ENCODE results near the gene GPR161.
"Not testable (repeated sequence)": the region's sequence is repeated elsewhere in the genome, so short reads cannot be mapped to it uniquely, and the experiment has no call there.

The GPR161 gene

DNA sequence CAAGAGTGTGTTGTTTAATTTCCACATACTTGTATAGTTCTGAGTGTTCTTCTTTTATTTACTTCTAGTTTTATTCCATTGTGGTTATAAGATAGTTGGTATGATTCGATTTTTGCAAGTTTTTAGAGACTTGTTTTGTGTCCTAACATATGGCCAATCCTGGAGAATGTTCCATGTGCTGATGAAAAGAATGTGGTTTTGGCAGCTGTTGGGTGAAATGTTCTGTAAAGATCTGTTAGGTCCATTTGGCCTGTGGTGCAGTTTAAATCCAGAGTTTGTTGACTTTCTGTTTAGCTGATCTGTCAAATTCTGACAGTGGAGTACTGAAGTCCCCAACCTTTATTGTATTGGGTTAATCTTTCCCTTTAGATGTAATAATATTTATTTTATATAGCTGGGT is 22.5 kb upstream of the GPR161 start:
- Mint-ChIP-seq H3K4me1 (no peaks in the 10 kb centered on the region), H3K4me3 (no peak overlapping the region), H3K27ac (no peak overlapping the region), H3K36me3 (peaks cover 17% of the 10 kb centered on the region), H3K9me3 (peaks cover 32% of the 10 kb centered on the region), H3K27me3 (peaks cover 25% of the 10 kb centered on the region)

- Mint-ChIP-seq H3K4me1 (no peaks in the 10 kb centered on the region), H3K27ac (no peak overlapping the region), H3K36me3 (peaks cover 17% of the 10 kb centered on the region), H3K9me3 (peaks cover 32% of the 10 kb centered on the region), H3K27me3 (peaks cover 21% of the 10 kb centered on the region), H3K4me3 (no peak overlapping the region)
Observed at GRCh38 chr1:168157638-168158037, 20.9 kb upstream of the GPR161 start.

- H3K9me3 Mint-ChIP-seq, result peaks cover 30% of the 10 kb centered on the region
- peaks cover 21% of the 10 kb centered on the region for H3K27me3 Mint-ChIP-seq
- H3K27ac Mint-ChIP-seq, result no peak overlapping the region
- peaks cover 17% of the 10 kb centered on the region for H3K36me3 Mint-ChIP-seq
- no peak overlapping the region for H3K4me3 Mint-ChIP-seq
- H3K4me1 Mint-ChIP-seq, result no peaks in the 10 kb centered on the region
Observed at GRCh38 chr1:168155910-168156309, 19.2 kb upstream of the GPR161 start.

- H3K4me1 Mint-ChIP-seq, H3K36me3 Mint-ChIP-seq, H3K4me3 Mint-ChIP-seq, H3K27ac Mint-ChIP-seq: not testable (repeated sequence)
- Mint-ChIP-seq H3K9me3 (peaks cover 18% of the 10 kb centered on the region), H3K27me3 (peaks cover 11% of the 10 kb centered on the region)
Observed at GRCh38 chr1:168154707-168155106, 18.0 kb upstream of the GPR161 start.

- Mint-ChIP-seq H3K36me3 (no peaks in the 10 kb centered on the region), H3K27ac (no peak overlapping the region), H3K4me1 (peaks cover 9% of the 10 kb centered on the region), H3K27me3 (peaks cover 1% of the 10 kb centered on the region), H3K9me3 (no peaks in the 10 kb centered on the region), H3K4me3 (no peak overlapping the region)
Observed at GRCh38 chr1:168151935-168152334, 15.2 kb upstream of the GPR161 start.

DNA sequence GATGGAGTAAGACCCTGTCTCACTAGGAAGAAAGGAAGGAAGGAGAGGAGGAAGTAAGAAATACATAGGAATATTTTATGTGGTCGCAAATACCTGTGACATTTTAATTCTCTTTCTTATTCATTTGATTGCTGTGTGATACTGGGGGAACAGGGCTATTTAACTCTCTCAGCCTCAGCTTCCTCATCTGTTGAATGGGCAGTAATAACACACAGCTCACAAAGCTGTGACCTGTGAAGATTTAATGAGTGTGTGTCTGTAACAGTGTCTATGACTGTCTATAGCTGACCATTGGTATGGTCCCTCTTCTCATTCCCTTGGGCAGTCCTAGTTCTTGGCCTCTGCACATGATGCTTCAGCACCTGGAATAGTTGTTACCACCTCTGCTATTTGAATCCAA is 13.6 kb upstream of the GPR161 start:
- H3K4me1 Mint-ChIP-seq, result peaks cover 15% of the 10 kb centered on the region
- peaks cover 1% of the 10 kb centered on the region for H3K27me3 Mint-ChIP-seq
- no peak overlapping the region for H3K27ac Mint-ChIP-seq
- H3K9me3 Mint-ChIP-seq, result no peaks in the 10 kb centered on the region
- H3K36me3 Mint-ChIP-seq, result no peaks in the 10 kb centered on the region
- no peak overlapping the region for H3K4me3 Mint-ChIP-seq

DNA sequence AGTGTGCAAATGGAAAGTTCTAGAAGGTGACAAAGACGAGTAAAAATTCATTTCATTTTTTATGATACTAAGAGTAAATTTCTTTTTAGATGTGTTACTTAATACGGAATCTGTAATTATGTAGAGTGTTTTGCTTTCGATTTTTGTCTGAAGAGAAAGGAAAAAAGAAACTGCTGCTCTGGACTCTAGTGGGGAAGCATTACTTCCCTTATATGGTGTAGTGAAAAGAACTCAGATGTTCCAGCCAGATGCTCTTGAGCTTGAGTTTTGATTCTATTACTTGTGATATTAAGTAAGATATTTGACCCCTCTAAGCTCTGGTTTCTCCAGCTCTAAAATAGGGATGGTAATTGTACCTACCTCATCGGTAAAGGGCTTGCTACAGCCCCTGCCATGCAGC is 12.2 kb upstream of the GPR161 start:
- H3K9me3 Mint-ChIP-seq, result no peaks in the 10 kb centered on the region
- peaks cover 18% of the 10 kb centered on the region for H3K4me1 Mint-ChIP-seq
- H3K4me3 Mint-ChIP-seq, result no peak overlapping the region
- no peak overlapping the region for H3K27ac Mint-ChIP-seq
- H3K36me3 Mint-ChIP-seq, result no peaks in the 10 kb centered on the region
- peaks cover 1% of the 10 kb centered on the region for H3K27me3 Mint-ChIP-seq

- H3K27me3 Mint-ChIP-seq, result no peaks in the 10 kb centered on the region
- peaks cover 18% of the 10 kb centered on the region for H3K4me1 Mint-ChIP-seq
- H3K27ac Mint-ChIP-seq, result no peak overlapping the region
- no peak overlapping the region for H3K4me3 Mint-ChIP-seq
- no peaks in the 10 kb centered on the region for H3K9me3 Mint-ChIP-seq
- no peaks in the 10 kb centered on the region for H3K36me3 Mint-ChIP-seq
Observed at GRCh38 chr1:168146626-168147025, 9.9 kb upstream of the GPR161 start.

DNA sequence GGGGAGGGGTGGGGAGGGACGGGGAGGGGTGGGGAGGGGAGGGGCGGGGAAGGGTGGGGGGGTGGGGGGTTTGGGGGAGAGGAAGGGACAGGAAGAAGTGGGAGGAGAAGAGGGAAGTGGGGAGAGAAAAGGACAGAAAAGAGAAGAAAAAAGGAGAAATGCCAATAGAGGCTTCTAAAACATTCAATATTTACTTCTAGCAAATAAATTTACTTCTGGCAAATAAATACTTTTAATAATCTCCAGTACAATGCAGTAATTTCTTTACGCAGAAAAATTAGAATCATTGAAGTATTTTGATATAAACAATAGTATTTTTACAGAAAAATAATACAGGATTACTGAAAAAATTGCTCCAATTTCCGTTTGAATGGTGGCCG is 9.4 kb upstream of the GPR161 start:
- Mint-ChIP-seq H3K9me3 (no peaks in the 10 kb centered on the region), H3K36me3 (no peaks in the 10 kb centered on the region)

GRCh38 chr1:168145184-168146159 is 8.7 kb upstream of the GPR161 start:
- H3K4me3 Mint-ChIP-seq, result no peak overlapping the region
- no peak overlapping the region for H3K27ac Mint-ChIP-seq
- H3K4me1 Mint-ChIP-seq, result peaks cover 18% of the 10 kb centered on the region
- no peaks in the 10 kb centered on the region for H3K27me3 Mint-ChIP-seq
- H3K36me3 Mint-ChIP-seq, result no peaks in the 10 kb centered on the region
- no peaks in the 10 kb centered on the region for H3K9me3 Mint-ChIP-seq

More for the DNA sequence above, 9.4 kb upstream of the GPR161 start:
- H3K27me3 Mint-ChIP-seq, result no peaks in the 10 kb centered on the region
- no peak overlapping the region for H3K27ac Mint-ChIP-seq
- H3K4me1 Mint-ChIP-seq, result peaks cover 18% of the 10 kb centered on the region
- H3K4me3 Mint-ChIP-seq, result no peak overlapping the region

- no peak overlapping the region for H3K27ac Mint-ChIP-seq
- H3K4me1 Mint-ChIP-seq, result peaks cover 25% of the 10 kb centered on the region
- H3K36me3 Mint-ChIP-seq, result no peaks in the 10 kb centered on the region
- peaks cover 3% of the 10 kb centered on the region for H3K27me3 Mint-ChIP-seq
- no peaks in the 10 kb centered on the region for H3K9me3 Mint-ChIP-seq
- H3K4me3 Mint-ChIP-seq, result no peak overlapping the region
Observed at GRCh38 chr1:168141871-168142385, 5.2 kb upstream of the GPR161 start.

GRCh38 chr1:168139070-168139469 is 2.3 kb upstream of the GPR161 start:
- no peaks in the 10 kb centered on the region for H3K9me3 Mint-ChIP-seq
- H3K36me3 Mint-ChIP-seq, result no peaks in the 10 kb centered on the region
- H3K4me1 Mint-ChIP-seq, result peaks cover 30% of the 10 kb centered on the region
- H3K4me3 Mint-ChIP-seq, result no peak overlapping the region
- H3K27ac Mint-ChIP-seq, result no peak overlapping the region
- peaks cover 17% of the 10 kb centered on the region for H3K27me3 Mint-ChIP-seq

- no peak overlapping the region for H3K27ac Mint-ChIP-seq
- H3K4me3 Mint-ChIP-seq, result peak overlapping the region; percentile 93
- peaks cover 30% of the 10 kb centered on the region for H3K4me1 Mint-ChIP-seq
- no peaks in the 10 kb centered on the region for H3K36me3 Mint-ChIP-seq
- H3K9me3 Mint-ChIP-seq, result no peaks in the 10 kb centered on the region
- peaks cover 19% of the 10 kb centered on the region for H3K27me3 Mint-ChIP-seq
Observed at GRCh38 chr1:168138134-168138533, 1.4 kb upstream of the GPR161 start.

DNA sequence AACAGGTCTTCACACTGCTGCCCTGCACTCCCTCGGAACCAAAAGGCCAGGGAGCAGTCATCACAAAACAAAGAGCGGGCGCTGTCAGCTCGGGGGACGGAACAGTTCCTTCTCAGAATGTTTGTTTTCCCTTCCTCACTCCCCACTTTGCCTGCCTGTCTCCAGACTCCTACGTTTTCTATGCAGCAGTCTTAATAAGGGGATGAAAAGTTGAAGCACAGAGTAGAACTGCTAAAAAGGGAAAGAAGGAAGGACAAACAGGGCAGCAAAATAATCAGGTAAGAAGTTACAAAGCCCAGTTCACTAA is 738 bp upstream of the GPR161 start:
- Mint-ChIP-seq H3K9me3 (no peaks in the 10 kb centered on the region), H3K27me3 (peaks cover 22% of the 10 kb centered on the region), H3K4me1 (peaks cover 30% of the 10 kb centered on the region), H3K4me3 (peak overlapping the region; percentile 93), H3K27ac (peak overlapping the region; percentile 97), H3K36me3 (no peaks in the 10 kb centered on the region)

- Mint-ChIP-seq H3K4me1 (peaks cover 30% of the 10 kb centered on the region), H3K27me3 (peaks cover 27% of the 10 kb centered on the region), H3K27ac (no peak overlapping the region), H3K9me3 (no peaks in the 10 kb centered on the region), H3K4me3 (peak overlapping the region; percentile 83), H3K36me3 (no peaks in the 10 kb centered on the region)
Observed at GRCh38 chr1:168135921-168136708, 615 bp downstream of the GPR161 start.
